Astrocyte of the hippocampus (primary cell): ENCODE measurements around the gene ZNF197.
"Not testable (repeated sequence)": the region's sequence is repeated elsewhere in the genome, so short reads cannot be mapped to it uniquely, and the experiment has no call there.

ENCODE experiments used
- DNase-seq: peaks from one replicate; pipeline ENCODE4 v3.0.0; 2011; ENCODE audit warnings: low read depth, low spot score

ZNF197 gene

GRCh38 chr3:44624749-44625480 lies at the start of gene ZNF197:
ZNF197 (plus strand) TSS chr3:44625036; CDS start chr3:44629155, 4,119 bp downstream.
- DNase-seq, result peak; percentile 94

GRCh38 chr3:44576613-44577012 lies 48.2 kb upstream of the ZNF197 start:
- no peak for DNase-seq

- DNase-seq, result not testable (repeated sequence)
Measured at GRCh38 chr3:44577354-44577952, 47.4 kb upstream of the ZNF197 start.

GRCh38 chr3:44578316-44578715 lies 46.5 kb upstream of the ZNF197 start:
- DNase-seq, result not testable (repeated sequence)

GRCh38 chr3:44578924-44579515 lies 45.8 kb upstream of the ZNF197 start:
- not testable (repeated sequence) for DNase-seq

GRCh38 chr3:44579749-44580148 lies 45.1 kb upstream of the ZNF197 start:
- DNase-seq, result not testable (repeated sequence)

GRCh38 chr3:44580971-44581370 lies 43.9 kb upstream of the ZNF197 start:
- DNase-seq, result not testable (repeated sequence)

- DNase-seq, result peak; percentile 95
Measured at GRCh38 chr3:44584646-44585501, 40.0 kb upstream of the ZNF197 start, which contains the start of gene ZNF660. ZNF660 (plus strand) TSS chr3:44584964; CDS start chr3:44594194, 9,230 bp downstream.

GRCh38 chr3:44596621-44597020 lies 28.2 kb upstream of the ZNF197 start:
- DNase-seq, result no peak

GRCh38 chr3:44601749-44602148 lies 23.1 kb upstream of the ZNF197 start:
- DNase-seq, result no peak

GRCh38 chr3:44612678-44613077 lies 12.2 kb upstream of the ZNF197 start:
- no peak for DNase-seq

GRCh38 chr3:44628716-44629115 lies 3.9 kb downstream of the ZNF197 start:
- no peak for DNase-seq

- DNase-seq, result no peak
Measured at GRCh38 chr3:44632193-44632592, 7.4 kb downstream of the ZNF197 start.

- no peak for DNase-seq
Measured at GRCh38 chr3:44642337-44642736, 17.5 kb downstream of the ZNF197 start.

- no peak for DNase-seq
Measured at GRCh38 chr3:44643024-44643423, 18.2 kb downstream of the ZNF197 start.

- DNase-seq, result no peak
Measured at GRCh38 chr3:44647771-44648170, 22.9 kb downstream of the ZNF197 start.

GRCh38 chr3:44648564-44649229 lies 23.9 kb downstream of the ZNF197 start, which contains the start of gene ZNF35:
ZNF35 (plus strand) TSS chr3:44648732; CDS start chr3:44651068, 2,336 bp downstream.
- peak; percentile 91 for DNase-seq

- no peak for DNase-seq
Measured at GRCh38 chr3:44649709-44650108, 24.9 kb downstream of the ZNF197 start.

GRCh38 chr3:44654039-44654438 lies 29.2 kb downstream of the ZNF197 start:
- peak; percentile 12 for DNase-seq

GRCh38 chr3:44659015-44659414 lies 34.2 kb downstream of the ZNF197 start:
- no peak for DNase-seq

- no peak for DNase-seq
Measured at GRCh38 chr3:44659434-44659833, 34.6 kb downstream of the ZNF197 start.
